Measurements from ENCODE around the gene ENDOU. TPM values are rescaled to one million over a fixed set of nuclear protein-coding genes. Genes with fewer than 3 reads are reported as not detected.

ENDOU gene
- total RNA-seq, 1 experiment from 2014 or later = not detected

- TF ChIP-seq ELF4 (CRISPR knock-in tag; IDR thresholded peaks at IDR 0.05; ENCODE audit: low read depth) (no peak), ZNF138 (CRISPR knock-in tag; conservative IDR thresholded peaks at IDR 0.05) (no peak), STAT6 (CRISPR knock-in tag; conservative IDR thresholded peaks at IDR 0.05; ENCODE audit: low read depth) (no peak), ZNF317 (CRISPR knock-in tag; IDR thresholded peaks at IDR 0.05; ENCODE audit: borderline replicate concordance, low read depth) (no peak), ZNF121 (CRISPR knock-in tag; IDR thresholded peaks at IDR 0.05) (no peak)
Measured at GRCh38 chr12:47729233-47729632, 3.9 kb upstream of the ENDOU start (continued).

- ChIA-PET POLR2A (interaction anchor here (1.0 kb wide), 1 partner anchor 8 kb away, joined by 3 read pairs; no protein-coding TSS in a partner anchor), CTCF (interaction anchor here (0.7 to 2.4 kb wide), 6 partner anchors 11 to 179 kb away, joined by 3 to 9 read pairs (median 4); partner anchors contain the start of genes SLC48A1 and VDR)
- no peaks in the 10 kb centered on the region for H3K36me3 Mint-ChIP-seq
- ATAC-seq (no peak), DNase-seq (ENCODE audit: low spot score) (no peak)
- no peak overlapping the region for H3K4me3 Mint-ChIP-seq
- H3K27ac Mint-ChIP-seq = no peak overlapping the region
- peaks cover 24% of the 10 kb centered on the region for H3K27me3 Mint-ChIP-seq (ENCODE audit: low read depth)
- no peaks in the 10 kb centered on the region for H3K9me3 Mint-ChIP-seq
- no peak for TF ChIP-seq ZBTB43 (CRISPR knock-in tag; IDR thresholded peaks at IDR 0.05)
- no peak for TF ChIP-seq USF2 (CRISPR knock-in tag; IDR thresholded peaks at IDR 0.05)
- no peak for TF ChIP-seq FOXJ3 (CRISPR knock-in tag; IDR thresholded peaks at IDR 0.05; ENCODE audit: borderline replicate concordance)
- no peak for TF ChIP-seq HMGA2 (CRISPR knock-in tag; IDR thresholded peaks at IDR 0.05)
- no peak for TF ChIP-seq ZMAT4 (CRISPR knock-in tag; IDR thresholded peaks at IDR 0.05)
- TF ChIP-seq HMGXB4 (CRISPR knock-in tag; IDR thresholded peaks at IDR 0.05) = no peak
- TF ChIP-seq ZNF423 (CRISPR knock-in tag; IDR thresholded peaks at IDR 0.05) = no peak
- no peak for TF ChIP-seq IRF2 (CRISPR knock-in tag; IDR thresholded peaks at IDR 0.05; ENCODE audit: borderline replicate concordance, low read depth)
- no peak for TF ChIP-seq ZNF232 (CRISPR knock-in tag; IDR thresholded peaks at IDR 0.05)
- TF ChIP-seq E2F4 (CRISPR knock-in tag; IDR thresholded peaks at IDR 0.05; ENCODE audit: borderline replicate concordance, low read depth) = no peak
- TF ChIP-seq ZNF512 (CRISPR knock-in tag; IDR thresholded peaks at IDR 0.05; ENCODE audit: borderline replicate concordance) = no peak
- TF ChIP-seq JUN (CRISPR knock-in tag; IDR thresholded peaks at IDR 0.05) = no peak
- H3K4me1 Mint-ChIP-seq = 0 out of 2 replicates have a peak, but pooled peaks cover 3% of the 10 kb centered on the region
Measured at GRCh38 chr12:47725893-47726292, 603 bp upstream of the ENDOU start.
